GM21381 (cell line): Measurements from ENCODE around the gene HAUS6.
A peak's percentile ranks its signal among the peaks of the same experiment; 100 is the strongest.
"Not testable (repeated sequence)": the region's sequence is repeated elsewhere in the genome, so short reads cannot be mapped to it uniquely, and the experiment has no call there.

Source experiments
- ATAC-seq: cut with Tn5 transposase; IDR thresholded peaks from one replicate; pipeline ENCODE4 v1.9.1; 2021; ENCODE audit warnings: mild to moderate bottlenecking, moderate library complexity; ENCODE audit not compliant: unreplicated experiment

Gene HAUS6, protein sequence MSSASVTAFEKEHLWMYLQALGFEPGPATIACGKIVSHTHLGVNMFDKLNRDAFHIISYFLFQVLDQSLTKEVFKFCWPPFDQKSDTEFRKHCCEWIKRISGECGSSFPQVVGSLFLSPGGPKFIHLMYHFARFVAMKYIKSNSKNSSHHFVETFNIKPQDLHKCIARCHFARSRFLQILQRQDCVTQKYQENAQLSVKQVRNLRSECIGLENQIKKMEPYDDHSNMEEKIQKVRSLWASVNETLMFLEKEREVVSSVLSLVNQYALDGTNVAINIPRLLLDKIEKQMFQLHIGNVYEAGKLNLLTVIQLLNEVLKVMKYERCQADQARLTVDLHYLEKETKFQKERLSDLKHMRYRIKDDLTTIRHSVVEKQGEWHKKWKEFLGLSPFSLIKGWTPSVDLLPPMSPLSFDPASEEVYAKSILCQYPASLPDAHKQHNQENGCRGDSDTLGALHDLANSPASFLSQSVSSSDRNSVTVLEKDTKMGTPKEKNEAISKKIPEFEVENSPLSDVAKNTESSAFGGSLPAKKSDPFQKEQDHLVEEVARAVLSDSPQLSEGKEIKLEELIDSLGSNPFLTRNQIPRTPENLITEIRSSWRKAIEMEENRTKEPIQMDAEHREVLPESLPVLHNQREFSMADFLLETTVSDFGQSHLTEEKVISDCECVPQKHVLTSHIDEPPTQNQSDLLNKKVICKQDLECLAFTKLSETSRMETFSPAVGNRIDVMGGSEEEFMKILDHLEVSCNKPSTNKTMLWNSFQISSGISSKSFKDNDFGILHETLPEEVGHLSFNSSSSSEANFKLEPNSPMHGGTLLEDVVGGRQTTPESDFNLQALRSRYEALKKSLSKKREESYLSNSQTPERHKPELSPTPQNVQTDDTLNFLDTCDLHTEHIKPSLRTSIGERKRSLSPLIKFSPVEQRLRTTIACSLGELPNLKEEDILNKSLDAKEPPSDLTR

DNA sequence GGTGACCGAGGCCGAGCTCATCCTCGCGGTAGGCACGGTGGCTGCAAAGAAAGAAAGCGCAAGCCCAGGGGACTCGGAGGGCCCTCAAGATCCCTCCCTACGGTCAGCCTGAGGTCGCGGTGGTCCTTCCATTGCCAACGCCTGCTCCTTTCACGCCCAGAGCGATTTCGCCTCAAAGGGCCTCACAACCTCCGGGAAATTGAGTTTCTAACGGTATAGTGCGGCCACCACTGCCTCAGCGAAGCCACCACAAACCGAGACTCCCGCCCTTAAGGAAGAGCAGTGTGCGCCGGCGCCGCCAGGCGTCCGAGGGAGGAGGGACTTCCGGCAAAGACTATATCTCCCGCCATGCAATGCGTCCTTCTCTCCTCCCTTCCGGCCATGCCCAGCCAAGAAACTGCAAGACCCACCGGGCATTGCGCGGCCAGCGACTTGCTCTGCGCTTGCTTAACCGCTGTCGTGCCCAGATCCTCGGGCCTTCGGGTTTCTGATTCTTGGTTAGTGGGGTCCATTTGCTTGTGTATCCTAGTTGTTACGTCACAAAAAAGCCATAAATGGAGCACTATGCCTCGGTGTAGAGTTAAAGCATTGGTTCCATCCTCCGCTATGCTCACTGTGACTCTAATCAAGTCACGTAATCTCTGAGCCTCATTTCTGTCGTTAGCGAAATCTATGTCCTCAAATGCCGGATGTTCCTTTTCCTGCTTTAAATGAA lies at the start of gene HAUS6:
HAUS6 (minus strand) TSS at position 274 of the 715 bp plus-strand sequence; CDS start at position 21, 253 bp downstream.
- ATAC-seq = peak; percentile 98

DNA sequence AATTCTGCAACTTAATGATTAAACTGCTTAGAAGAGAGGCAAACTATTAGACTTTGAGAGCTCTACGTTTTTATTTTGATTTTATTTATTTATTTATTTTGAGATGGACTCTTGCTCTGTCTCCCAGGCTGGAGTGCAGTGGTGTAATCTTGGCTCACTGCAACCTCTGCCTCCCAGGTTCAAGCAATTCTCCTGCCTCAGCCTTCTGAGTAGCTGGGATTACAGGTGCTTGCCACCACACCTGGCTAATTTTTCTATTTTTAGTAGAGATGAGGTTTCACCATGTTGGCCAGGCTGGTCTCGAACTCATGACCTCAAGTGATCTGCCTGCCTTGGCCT lies 49.4 kb upstream of the HAUS6 start:
- not testable (repeated sequence) for ATAC-seq

DNA sequence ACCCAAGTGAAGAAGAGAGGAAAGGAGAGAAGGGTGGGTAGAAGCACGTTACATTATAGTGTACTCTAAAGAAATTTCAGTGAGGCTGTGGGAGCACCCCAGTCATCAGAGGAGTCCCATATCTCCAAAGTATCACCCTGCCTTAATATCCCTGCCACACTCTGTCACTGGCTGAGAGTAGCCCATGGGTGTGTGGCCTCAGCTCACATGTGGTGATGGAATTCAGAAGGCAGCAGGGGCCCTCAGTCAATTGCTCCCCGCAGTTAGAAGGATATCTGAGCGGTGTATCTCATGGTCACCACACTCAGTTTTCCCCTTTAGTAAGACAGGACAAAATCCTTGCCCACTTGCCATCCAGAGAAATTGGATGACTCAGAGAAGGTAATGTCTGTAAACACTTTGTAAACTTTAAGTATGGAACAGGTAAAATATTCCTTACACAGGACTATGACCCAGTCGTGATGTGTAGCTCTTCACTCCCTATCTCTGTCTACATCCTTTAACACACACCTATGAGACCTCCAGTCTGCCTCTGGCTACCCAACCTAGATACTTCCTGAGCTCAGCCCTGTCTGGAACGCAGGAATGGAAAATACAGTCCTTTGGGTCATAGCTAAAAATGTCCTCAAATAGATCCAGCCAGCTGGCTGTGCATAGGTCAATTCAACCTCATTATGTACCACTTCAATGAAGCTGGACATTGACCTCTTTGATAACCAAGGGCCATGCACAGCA lies 48.9 kb upstream of the HAUS6 start:
- no peak for ATAC-seq

GRCh38 chr9:19149230-19149629 lies 46.5 kb upstream of the HAUS6 start:
- no peak for ATAC-seq

DNA sequence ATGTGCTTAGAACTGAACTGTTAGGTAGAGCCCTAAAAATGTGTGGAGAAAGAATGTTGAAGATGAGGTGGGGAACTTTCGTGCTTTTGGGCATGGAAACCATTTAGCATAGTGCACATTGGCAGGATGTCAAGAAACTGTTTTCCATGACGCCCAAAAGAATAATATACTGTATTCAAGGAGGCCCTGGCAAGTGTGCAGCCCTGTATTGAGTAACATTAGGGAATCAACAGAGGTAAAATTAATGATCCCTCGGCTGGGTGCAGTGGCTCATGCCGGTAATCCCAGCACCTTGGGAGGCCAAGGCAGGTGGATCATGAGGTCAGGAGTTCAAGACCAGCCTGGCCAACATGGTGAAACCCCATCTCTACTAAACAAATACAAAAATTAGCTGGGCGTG lies 45.5 kb upstream of the HAUS6 start:
- no peak for ATAC-seq

DNA sequence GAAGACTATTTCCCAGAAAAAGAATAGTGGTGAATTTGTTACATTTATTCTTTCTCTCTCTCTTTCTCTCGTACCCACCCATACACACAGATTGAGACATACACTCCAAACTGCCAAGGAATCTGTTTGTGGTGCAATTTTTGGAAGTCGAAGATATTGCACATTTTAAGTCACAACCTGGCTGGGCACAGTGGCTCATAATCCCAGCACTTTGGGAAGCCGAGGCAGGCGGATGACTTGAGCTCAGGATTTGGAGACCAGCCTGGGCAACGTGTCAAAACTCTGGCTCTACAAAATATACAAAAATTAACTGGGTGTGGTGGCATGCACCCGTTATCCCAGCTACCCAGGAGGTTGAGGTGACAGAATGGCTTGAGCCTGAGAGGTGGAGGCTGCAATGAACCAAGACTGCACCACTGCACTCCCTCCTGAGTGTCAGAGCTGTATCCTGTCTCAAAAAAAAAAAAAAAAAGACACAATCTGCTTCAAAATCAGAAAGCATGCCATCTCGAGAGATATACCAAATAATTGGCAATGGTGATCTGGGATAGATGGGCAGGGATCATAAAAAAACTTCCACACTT lies 43.8 kb upstream of the HAUS6 start:
- ATAC-seq = no peak

DNA sequence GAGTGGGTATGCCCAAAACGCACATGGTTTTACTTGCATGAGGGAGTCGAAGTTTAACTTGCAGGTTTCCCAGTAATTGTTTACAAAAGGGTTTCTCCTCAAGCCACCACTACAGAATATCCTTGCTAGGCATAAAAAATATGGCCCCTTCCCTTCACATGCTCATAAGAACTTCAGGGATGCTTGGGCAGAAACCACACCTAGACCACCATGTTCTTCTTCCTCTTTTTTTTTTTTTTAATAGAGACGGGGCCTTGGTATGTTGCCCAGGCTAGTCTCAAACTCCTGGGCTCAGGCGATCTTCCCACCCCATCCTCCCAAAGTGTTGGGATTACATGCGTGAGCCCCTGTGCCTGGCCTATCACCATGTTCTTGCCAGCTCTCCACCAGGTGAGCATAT lies 43.2 kb upstream of the HAUS6 start:
- ATAC-seq = no peak

DNA sequence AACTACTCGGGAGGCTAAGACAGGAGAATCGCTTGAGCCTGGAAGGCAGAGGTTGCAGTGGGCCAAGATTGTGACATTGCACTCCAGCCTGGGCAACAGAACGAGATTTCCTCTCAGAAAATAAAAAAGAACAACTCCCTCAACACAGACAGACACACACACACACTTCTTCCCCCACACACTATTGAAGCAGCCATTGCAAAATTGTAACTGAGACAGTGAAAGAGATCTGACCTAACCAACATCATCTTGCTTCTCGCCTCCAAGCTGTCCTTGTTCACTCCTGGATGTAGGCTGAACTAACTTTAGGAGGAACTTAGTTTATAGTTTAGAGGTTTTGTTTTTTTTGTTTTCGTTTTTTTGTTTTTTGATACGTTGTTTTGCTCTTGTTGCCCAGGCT lies 37.6 kb upstream of the HAUS6 start:
- no peak for ATAC-seq

DNA sequence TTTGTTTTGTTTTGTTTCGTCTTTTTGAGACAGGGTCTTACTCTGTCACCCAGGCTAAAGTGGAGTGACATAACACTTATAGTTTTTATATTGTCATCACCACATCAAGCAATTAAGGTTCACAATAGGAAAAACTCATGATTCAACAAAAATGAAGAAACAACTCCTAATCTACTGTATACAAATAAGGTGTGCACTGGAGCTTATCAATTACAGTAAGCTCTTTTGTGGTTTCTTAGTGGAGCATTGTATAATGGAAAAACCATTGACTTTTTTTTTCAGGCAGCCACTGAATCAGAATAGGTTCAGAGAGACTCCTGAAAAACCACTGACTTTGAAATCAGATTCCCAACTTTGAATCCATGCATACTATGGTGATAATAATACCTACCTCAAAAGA lies 35.4 kb upstream of the HAUS6 start:
- ATAC-seq = no peak

DNA sequence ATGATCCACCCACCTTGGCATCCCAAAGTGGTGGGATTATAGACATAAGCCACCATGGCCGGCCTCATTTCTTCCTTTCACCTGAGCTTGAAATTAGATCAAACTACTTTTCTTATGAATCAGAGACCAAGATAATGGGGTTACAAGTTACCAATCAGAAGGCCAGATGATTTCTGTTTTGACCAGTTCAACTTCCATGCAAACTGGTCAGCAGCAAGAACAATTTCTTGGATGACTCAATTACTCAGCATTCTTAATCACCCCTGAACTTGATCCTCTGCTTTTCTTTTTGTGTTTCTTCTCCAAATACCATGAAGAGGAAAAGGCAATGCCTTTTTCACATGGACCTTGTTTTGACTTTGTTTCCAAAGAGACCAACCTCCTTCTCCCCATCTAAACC lies 34.6 kb upstream of the HAUS6 start:
- no peak for ATAC-seq

- no peak for ATAC-seq
These were observed 33.4 kb upstream of the HAUS6 start for GRCh38 chr9:19136129-19136528.

DNA sequence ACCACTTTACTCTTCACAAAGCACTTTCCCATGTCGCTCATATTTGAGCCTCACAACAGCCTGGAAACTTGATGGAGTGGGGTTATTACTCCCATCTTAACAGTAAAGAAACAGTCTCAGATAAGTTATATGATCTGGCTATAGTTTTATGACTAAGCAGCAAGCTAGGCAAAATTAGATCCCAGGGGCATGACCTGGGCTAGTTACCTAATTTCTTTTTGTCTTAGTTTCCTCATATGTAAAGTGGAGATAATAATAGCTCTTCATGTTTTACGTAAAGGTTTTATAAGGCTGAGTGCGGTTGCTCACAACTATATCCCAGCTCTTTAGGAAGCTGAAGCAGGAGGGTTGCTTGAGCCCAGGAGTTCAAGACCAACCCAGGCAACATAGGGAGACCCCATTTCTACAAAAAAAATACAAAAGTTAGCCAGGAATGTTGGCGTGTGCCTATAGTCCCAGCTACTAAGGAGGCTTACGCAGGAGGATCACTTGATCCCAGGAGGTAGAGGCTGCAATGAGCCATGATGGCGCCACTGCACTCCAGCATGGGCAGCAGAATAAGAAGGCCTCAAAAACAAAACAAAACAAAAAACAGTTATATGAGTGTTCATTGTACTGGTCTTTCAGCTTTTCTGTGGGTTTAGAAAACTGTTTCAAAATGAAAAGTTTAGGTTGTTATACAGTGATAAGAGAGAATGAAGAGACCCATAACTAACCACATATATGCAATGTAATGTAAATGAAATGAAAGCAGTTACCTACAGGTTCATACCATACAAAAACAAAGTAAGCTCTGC lies 31.0 kb upstream of the HAUS6 start:
- ATAC-seq = no peak

GRCh38 chr9:19130436-19130835 lies 27.7 kb upstream of the HAUS6 start:
- ATAC-seq = no peak

- peak; percentile 8 for ATAC-seq
These were observed 25.3 kb upstream of the HAUS6 start for GRCh38 chr9:19127871-19128500.

DNA sequence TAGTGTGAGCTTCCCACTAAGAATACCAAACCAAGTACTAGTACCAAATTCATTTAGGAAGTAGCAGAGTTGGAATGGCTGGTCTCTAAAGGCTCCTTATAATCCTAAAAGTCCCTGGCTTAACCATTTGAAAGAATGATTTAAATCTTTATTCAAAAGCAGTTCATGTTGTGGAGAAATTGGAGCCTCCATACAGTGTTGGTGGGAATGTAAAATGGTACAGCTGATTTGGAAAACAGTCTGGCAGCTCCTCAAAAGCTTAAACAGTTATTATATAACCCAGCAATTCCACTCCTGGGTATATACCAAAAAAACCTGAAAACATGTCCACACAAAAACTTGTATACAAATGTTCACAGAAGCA lies 21.7 kb upstream of the HAUS6 start:
- ATAC-seq = no peak

DNA sequence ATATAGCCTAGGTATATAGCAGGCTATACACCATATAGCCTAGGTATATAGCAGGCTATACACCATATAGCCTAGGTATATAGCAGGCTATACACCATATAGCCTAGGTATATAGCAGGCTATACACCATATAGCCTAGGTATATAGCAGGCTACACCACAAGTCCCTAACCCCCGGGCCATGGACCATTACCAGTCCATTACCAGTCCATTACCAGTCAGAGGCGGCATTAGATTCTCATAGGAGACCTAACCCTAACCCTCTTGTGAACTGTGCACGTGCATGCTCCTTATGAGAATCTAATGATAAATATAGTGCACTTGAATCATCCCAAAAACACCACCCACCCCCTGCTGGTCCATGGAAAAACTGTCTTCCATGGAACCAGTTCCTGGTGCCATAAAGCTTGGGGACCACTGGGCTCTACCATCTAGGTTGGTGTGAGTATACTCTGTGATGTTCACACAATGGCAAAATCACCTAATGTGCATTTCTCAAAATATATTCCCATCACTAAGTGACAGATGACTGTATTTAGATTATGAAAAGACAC lies 19.9 kb upstream of the HAUS6 start:
- ATAC-seq = no peak

GRCh38 chr9:19120877-19121276 lies 18.2 kb upstream of the HAUS6 start:
- ATAC-seq = no peak

GRCh38 chr9:19119801-19120440 lies 17.2 kb upstream of the HAUS6 start:
- ATAC-seq = no peak
